Brain microvascular endothelial cell (primary cell): Measurements from ENCODE around the gene MBD3L2B.
"Not testable (repeated sequence)": the region's sequence is repeated elsewhere in the genome, so short reads cannot be mapped to it uniquely, and the experiment has no call there.

Source experiments
- DNase-seq: peaks from one replicate; pipeline ENCODE4 v3.0.0-alpha.2; 2020
- H3K27ac ChIP-seq: fragments of 250-450 bp; sonication (Bioruptor Pico); 2 replicates; pipeline ENCODE4 v1.5.1; 2020; ENCODE audit warnings: mild to moderate bottlenecking, moderate library complexity
- H3K27me3 ChIP-seq: fragments of 250-450 bp; sonication (Bioruptor Pico); replicated peaks from 2 replicates; pipeline ENCODE4 v1.5.1; 2020; ENCODE audit warnings: mild to moderate bottlenecking
- H3K36me3 ChIP-seq: fragments of 250-450 bp; sonication (Bioruptor Pico); replicated peaks from 2 replicates; pipeline ENCODE4 v1.5.1; 2020; ENCODE audit warnings: mild to moderate bottlenecking
- H3K4me3 ChIP-seq: 2 replicates; pipeline ENCODE4 v1.5.1; 2011; ENCODE audit warnings: low read depth, mild to moderate bottlenecking, control low read depth, low read length, moderate library complexity
- in situ Hi-C: cut with HindIII; loops from 2 replicates; pipeline ENCODE4 v1.10.0; 2017; ENCODE audit warnings: low sequenced_read_pairs, low pct_ligation_motif_present
- TF ChIP-seq, protein P1 (sequence below): IDR thresholded peaks from 2 replicates; pipeline ENCODE4 v1.5.1; 2011; ENCODE audit warnings: low read depth, mild to moderate bottlenecking, moderate library complexity, low read length, control low read depth, inconsistent platforms; ENCODE audit errors: missing control alignments

MBD3L2B gene

DNA sequence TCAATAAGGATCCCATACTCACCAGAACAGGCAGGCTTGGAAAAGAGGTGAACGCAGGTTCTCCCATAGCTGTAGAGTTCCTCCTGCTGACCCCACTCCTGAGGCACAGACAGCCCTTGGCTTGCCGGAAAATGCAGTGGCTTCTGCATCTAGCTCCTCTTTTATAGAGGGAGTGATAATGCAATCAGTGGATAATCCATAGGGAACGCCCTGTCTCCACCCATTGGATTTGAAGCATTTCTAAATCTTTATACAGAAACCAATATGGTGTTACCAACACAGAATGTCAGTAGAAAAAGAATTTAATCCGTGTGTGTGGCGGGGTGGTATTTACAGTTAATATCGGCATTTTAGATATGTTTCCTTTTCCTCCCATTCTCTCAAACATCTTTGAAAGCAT lies at the start of gene MBD3L2B:
TSS of gene MBD3L2B (minus strand) at position 101 of the 400 bp plus-strand sequence. CDS start at position 67, 34 bp downstream.
- not testable (repeated sequence) for H3K4me3 ChIP-seq

GRCh38 chr19:7069904-7070226 lies 48.6 kb upstream of the MBD3L2B start:
- no peak for DNase-seq
- in situ Hi-C loops = no loop called here
- peak overlapping the region; percentile 75 for H3K27ac ChIP-seq
- peak overlapping the region; percentile 94 for H3K4me3 ChIP-seq
- TF ChIP-seq, protein P1, sequence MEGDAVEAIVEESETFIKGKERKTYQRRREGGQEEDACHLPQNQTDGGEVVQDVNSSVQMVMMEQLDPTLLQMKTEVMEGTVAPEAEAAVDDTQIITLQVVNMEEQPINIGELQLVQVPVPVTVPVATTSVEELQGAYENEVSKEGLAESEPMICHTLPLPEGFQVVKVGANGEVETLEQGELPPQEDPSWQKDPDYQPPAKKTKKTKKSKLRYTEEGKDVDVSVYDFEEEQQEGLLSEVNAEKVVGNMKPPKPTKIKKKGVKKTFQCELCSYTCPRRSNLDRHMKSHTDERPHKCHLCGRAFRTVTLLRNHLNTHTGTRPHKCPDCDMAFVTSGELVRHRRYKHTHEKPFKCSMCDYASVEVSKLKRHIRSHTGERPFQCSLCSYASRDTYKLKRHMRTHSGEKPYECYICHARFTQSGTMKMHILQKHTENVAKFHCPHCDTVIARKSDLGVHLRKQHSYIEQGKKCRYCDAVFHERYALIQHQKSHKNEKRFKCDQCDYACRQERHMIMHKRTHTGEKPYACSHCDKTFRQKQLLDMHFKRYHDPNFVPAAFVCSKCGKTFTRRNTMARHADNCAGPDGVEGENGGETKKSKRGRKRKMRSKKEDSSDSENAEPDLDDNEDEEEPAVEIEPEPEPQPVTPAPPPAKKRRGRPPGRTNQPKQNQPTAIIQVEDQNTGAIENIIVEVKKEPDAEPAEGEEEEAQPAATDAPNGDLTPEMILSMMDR = no peak
- peaks cover 23% of the 10 kb centered on the region for H3K36me3 ChIP-seq
- no peaks in the 10 kb centered on the region for H3K27me3 ChIP-seq

More for the DNA sequence above, at the start of gene MBD3L2B:
- in situ Hi-C loops, H3K27ac ChIP-seq, DNase-seq, H3K36me3 ChIP-seq, H3K27me3 ChIP-seq: not testable (repeated sequence)

DNA sequence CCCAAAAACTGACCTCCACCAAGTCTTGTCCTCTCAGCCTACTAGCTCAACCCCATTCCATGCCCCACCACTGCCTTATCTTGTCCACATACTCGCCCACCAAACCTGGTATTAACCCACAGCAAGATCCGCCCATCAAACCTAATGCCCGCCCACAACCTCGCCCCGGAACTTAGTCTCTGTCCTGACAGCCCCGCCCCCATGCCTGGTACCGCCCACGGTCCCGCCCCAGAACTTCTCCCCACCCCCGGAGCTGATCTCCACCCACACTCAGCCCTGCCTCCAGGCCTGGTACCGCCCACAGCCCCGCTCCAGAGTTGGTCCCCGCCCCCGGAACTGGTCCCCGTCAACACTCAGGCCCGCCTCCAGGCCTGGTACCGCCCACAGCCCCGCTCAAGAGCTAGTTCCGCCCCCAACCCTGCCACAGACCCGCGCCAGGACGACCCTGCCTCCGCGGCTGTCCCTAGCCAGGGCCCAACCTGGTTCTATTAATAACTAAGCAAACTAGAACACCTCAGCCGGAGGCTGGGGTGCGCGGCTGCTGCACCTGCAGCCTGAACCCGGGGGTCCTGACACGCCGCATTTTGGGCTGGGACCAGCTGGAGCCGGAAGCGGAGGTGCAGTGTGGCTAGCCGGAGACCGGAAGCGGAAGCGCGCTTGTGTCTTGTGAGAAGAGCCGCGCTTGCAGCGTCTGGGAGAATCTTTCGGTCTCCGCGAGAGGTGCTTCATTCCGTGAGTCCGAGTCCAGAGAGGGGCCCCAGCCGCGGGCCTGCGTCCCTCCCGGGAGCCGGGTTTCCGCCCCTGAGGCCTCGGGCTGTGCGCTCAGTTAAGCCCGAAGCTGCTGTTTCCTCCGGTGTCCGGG lies 48.0 kb upstream of the MBD3L2B start, which contains the start of gene ZNF557:
TSS of gene ZNF557 (plus strand) at position 662 of the 862 bp plus-strand sequence. CDS start 5,372 bp downstream, outside the sequence.
- in situ Hi-C loops = no loop called here
- Histone ChIP-seq H3K4me3 (peak within 1 kb of the TSS; percentile 94), H3K27me3 (no peaks in the 10 kb centered on the region), H3K27ac (peak within 1 kb of the TSS; percentile 75), H3K36me3 (peaks cover 21% of the 10 kb centered on the region)
- peak; percentile 97 for DNase-seq
- TF ChIP-seq, protein P1 = no peak

DNA sequence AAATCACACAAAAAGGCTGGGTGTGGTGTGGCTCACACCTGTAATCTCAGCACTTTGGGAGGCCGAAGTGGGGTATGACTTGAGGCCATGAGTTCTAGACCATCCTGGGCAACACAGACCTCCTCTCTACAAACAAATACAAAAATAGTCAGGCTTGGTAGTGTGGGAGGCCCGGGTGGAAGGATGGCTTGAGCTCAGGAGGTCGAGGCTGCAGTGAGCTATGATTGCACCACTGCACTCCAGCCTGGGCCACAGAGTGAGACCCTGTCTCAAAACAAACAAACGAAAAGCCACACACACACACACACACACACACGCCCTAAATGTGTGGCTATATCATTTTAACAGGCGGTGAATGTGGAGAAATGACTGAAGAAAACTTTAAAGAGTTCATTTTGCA lies 47.4 kb upstream of the MBD3L2B start:
- TF ChIP-seq, protein P1 = no peak
- DNase-seq = no peak
- in situ Hi-C loops = no loop called here
- H3K36me3 ChIP-seq = peaks cover 17% of the 10 kb centered on the region
- H3K27me3 ChIP-seq = no peaks in the 10 kb centered on the region
- H3K27ac ChIP-seq = no peak overlapping the region
- H3K4me3 ChIP-seq = no peak overlapping the region

GRCh38 chr19:7067716-7068115 lies 46.5 kb upstream of the MBD3L2B start:
- no peak for DNase-seq
- H3K4me3 ChIP-seq = no peak overlapping the region
- peaks cover 10% of the 10 kb centered on the region for H3K36me3 ChIP-seq
- in situ Hi-C loops = no loop called here
- TF ChIP-seq, protein P1 = no peak
- no peak overlapping the region for H3K27ac ChIP-seq
- no peaks in the 10 kb centered on the region for H3K27me3 ChIP-seq

DNA sequence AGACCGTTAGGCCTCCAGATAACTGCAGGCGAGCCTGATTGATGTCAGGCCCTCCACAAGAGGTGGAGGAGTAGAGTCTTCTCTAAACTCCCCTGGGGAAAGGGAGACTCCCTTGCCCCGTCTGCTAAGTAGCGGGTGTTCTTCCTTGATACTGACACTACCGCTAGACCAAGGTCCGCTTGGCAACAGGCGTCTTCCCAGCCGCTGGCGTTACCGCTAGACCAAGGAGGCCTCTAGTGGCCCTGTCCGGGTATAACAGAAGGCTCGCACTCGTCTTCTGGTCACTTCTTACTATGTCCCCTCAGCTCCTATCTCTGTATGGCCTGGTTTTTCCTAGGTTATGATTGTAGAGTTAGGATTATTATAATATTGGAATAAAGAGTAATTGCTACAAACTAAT lies 45.9 kb upstream of the MBD3L2B start:
- H3K27me3 ChIP-seq, H3K36me3 ChIP-seq, H3K4me3 ChIP-seq, in situ Hi-C loops, H3K27ac ChIP-seq: not testable (repeated sequence)
- peak; percentile 9 for DNase-seq
- TF ChIP-seq, protein P1 = peak; percentile 52
